Left colon (tissue), 2 donors: ENCODE data around the gene RIC8B. TPM values are rescaled to one million over a fixed set of nuclear protein-coding genes. Genes with fewer than 3 reads are reported as not detected.

Experiments
- ATAC-seq: fragments of 200-7000 bp; cut with Tn5 transposase; one replicate; pipeline ENCODE4 v1.9.1; 2020; ENCODE audit warnings: mild to moderate bottlenecking, moderate library complexity
- DNase-seq, 2 donors: peaks; one replicate each; pipeline ENCODE4 v3.0.0-alpha.2; 2020
- intact Hi-C, 2 donors: fragments of 100-400 bp; cut with DNase I in 1 of 2; cut with micrococcal nuclease in 1 of 2; formaldehyde crosslinking; loops; one replicate each; pipeline versions ENCODE4 v1.11.2 to v1.14.0; 2022; cut with DNase I, micrococcal nuclease
- total RNA-seq, 2 donors: library from RNA; stranded (reverse); fragmentation: NEBNext Ultra II Directional; extraction: Animal tissue kit (Norgen Biotek cat#: 25700); gene quantifications; one replicate each; pipeline ENCODE4 v1.2.1, GENCODE V29; 2021
- donor health status: DM: no; HTN: no; CAD: no.
- donor health status: DM: yes; HTN: yes; CAD: no.

Gene RIC8B
- total RNA-seq, 2 donors from 2014 or later: 12.7 to 15.6 TPM

DNA sequence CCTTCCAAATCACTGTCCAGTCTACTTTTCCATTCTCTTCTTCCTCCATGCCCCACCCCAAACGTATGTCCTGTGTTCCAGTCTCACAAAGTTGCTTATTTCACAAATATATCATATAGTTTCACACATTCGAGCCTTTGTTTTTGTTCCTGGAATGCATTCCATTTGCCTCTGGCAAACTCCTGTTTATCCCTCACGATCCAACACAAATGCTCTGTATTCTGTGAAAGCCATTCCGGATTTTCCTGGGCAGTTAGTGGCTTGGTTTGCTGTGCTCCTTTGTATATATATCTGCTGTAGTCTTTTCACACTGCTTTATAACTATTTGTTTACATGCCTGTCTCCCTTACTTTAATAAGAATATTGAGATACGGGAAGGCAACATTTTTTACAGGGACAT is 9.0 kb downstream of the RIC8B start:
- DNase-seq: no peak
- intact Hi-C loops: no loop called here
- no peak for ATAC-seq

DNA sequence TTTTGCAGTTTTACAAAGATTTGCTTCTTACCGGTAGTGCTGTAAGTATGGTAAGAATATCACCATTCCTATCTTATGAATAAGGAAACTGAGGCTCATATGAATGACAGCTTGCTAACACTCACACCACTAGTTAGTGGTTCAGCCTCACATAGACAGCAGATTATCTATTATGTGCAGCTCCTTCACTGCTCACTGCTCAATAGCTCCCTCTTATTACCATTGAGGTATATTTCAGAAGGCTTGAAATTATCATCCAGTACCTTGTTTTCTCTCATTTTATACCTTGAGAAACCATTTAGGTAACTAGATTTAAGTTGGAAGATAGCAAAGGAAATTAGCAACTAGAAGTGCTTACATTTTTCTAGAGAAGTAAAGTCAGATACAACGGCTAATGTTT is 15.5 kb downstream of the RIC8B start:
- ATAC-seq: peak; percentile 47
- intact Hi-C loops: no loop called here
- DNase-seq: no peak

DNA sequence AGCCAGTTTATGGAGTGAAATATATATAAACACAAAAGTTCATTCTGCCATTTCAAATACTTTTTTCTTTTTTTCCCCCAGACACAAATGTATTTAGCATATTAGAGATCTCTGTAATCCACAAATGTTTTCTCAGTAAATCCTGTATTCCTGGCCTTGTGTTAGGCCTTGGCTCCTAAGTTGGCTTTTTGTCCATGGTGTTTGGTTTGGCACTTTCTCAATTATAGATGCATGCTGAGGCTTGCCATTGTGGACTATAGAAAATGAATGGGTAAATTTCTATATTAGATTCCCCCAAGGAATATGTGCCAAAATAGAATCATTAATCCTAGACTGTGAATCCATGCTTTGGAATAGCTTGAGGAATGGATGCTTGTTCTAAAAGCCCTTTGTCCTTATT is 17.0 kb downstream of the RIC8B start:
- intact Hi-C loops: no loop called here
- DNase-seq (no peak), ATAC-seq (no peak)

DNA sequence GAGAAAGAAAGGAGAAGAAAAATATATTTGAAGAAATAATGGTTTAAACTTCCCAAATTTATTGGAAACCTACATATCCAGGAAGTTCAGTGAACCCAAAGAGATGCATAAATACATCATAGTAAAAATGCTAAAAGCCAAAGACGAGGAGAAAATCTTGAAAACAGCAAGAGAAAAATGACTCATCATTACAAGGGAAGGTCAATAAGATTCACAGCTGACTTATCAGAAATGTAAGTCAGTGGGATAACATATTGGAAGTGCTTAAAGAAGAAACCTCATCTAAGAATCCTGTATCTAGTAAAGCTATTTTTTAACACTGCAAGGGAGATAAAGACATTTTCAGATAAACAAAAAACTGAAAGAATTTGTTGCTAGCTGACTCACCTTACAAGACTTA is 19.9 kb downstream of the RIC8B start:
- no peak for DNase-seq
- ATAC-seq: no peak
- intact Hi-C loops: no loop called here

DNA sequence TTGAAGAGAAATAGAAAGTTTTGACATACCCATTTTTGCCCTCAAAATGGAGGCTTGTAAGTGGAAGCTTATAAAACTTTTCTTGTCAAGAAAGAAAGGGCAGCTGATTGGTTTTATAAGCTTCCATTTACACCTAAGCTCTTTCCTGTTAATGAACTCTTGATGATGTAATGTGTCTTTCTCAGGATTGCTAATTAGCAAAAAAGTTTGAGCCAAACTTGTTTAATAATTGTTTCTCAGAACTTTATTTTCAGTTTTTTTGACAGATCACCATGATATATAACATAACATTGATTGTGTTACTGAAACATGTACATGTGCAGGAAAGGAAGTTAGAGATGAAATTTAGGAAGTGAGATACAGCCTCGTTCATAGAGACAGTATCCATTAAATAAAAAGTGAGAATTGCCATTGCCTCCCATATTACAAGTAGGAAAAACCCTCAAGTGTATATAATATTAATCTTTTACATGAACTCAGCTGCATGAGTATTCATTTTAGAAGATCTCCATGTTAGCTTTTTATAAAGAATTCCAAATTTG is 26.8 kb downstream of the RIC8B start:
- intact Hi-C loops: no loop called here
- ATAC-seq (no peak), DNase-seq (no peak)

DNA sequence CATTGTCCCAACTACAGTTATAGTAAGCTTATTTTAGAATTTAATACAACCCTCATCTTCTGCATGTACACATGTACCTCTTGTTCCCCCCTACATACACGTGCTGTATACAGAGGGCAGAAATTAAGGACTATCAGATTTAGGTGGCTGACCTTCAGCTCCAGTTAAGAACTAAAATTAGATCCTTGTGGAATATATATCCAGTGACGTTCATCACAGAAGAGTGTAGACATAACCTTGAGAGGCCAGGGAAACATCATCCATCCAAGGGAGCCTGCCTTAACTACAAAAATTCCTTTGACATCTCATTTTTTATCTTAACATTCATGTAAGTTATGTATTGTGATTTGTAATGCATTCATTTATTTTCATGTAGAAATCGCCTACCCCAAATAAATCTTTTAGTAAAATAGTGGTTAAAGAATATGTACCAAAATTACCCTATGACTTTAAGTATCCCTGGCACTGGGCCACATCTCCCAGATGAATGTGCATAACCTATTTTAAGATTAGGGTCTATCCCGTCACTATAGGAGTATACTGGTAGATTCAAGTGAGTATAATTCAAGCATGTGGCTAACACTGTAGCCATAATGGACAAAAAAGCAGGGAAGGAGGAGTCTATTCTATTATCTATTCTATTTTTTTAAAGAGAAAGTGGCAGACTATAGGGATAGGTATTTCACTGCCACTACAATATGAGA is 27.5 kb downstream of the RIC8B start:
- ATAC-seq: no peak
- intact Hi-C loops: no loop called here

DNA sequence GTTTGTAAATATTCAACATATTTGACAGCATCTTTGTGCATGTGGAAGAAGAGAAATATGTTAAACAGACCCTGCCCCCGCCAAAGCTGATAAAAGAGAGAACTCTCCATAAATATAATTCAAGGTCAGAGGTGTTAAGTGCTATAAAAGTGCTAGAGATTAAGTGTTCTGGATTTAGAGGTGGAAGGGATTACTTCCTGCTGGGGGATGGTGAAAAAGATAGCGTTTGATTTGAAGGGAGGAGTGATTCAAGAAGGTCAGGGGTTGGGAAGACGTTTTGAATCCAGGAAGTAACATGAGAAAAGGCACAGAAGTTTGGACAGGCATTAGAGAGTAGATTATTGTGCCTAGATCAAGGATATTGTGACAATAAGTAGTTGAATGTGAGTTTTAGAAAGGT is 30.2 kb downstream of the RIC8B start:
- intact Hi-C loops: no loop called here
- DNase-seq (no peak), ATAC-seq (peak; percentile 91)

More for the DNA sequence above, 27.5 kb downstream of the RIC8B start:
- no peak for DNase-seq

DNA sequence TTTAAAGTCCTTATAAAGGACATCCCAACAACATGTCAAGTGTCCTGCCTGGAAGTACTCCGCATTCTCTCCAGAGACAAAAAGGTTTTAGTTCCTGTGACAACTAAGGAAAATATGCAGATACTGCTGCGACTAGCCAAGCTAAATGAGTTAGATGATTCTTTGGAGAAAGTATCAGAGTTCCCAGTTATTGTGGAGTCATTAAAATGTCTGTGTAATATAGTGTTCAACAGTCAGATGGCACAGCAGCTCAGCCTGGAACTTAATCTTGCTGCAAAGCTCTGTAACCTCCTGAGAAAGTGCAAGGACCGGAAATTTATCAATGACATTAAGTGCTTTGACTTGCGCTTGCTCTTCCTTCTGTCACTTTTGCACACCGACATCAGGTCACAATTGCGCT is 40.2 kb downstream of the RIC8B start:
- intact Hi-C loops: no loop called here
- DNase-seq (no peak), ATAC-seq (no peak)

DNA sequence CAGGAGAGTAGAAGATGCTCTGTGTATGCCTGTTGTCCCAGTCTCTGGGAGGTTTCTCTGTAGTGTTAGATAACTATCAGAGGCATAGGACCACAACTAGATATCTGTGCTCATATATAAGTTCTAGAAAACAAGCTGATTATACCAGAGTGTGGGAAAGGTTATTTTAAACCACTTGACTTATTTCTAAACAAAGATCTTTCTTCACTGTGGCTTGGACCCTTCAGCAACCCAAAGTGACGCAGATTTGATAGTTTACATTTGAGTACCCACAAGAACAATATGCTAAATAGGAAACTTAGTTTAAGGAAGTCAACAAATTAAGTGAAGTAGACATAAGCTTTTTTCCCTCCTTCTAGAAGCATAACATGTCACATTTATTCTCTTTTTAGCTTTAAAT is 41.3 kb downstream of the RIC8B start:
- no peak for ATAC-seq
- no peak for DNase-seq

DNA sequence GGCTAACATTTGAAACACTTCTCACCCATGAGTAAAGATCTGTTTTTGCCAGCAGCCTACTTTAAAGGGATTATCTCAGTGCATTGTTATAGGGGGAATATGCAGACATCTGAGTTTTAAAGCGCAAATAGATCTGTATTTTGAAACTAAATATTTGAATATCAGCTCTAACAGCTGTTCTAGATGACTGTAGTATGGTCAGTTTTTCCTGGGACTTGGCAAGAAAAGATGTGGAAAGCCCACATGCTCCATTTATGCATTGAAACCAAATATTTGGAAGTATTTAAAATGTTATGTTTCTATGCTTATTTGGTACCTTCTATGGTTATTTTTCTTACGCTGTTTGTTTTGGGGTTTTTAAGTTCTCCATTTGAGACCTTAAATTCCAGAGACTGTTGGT is 41.7 kb downstream of the RIC8B start:
- ATAC-seq: no peak
- DNase-seq: no peak
- intact Hi-C loops: no loop called here

More for the DNA sequence above, 41.3 kb downstream of the RIC8B start:
- intact Hi-C loops: no loop called here

DNA sequence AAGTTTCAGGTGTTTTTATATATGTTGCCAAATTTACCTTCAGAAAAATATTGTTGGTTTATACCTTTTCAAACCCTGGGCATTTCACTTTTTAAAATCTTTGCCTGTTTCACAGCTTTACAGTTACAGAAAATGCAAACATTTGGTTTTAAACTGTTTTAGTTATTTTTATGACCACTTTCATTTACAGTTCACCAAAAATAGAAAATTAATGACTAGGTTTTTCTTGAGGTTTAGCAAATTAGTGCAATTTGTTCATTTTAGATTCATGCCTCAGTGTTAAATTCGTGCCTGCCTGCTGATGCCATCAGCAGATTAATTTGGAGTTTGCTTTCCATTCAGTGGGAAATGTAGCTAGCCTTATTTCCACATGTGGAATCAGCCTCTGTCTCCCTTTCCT is 45.5 kb downstream of the RIC8B start:
- ATAC-seq (no peak), DNase-seq (no peak)
- intact Hi-C loops: no loop called here

DNA sequence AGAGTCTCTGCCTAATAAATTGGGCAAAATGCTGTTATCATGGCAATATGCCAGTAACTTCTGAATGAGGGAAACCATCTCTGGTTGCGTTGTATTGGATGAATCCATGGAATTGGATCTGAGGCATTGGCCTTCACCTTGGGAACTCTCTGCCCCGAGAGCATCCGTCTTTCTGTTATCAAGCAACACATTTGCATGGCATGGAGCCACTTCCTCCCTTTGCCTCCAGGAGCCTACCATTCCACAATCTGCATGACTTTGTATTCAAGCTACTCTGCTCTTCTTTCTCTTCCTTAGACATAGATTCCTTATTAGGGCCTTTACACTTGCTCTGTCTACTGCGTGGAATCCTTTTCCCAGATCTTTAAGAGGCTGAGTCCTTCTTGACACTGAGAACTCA is 57.2 kb downstream of the RIC8B start:
- ATAC-seq: no peak
- DNase-seq: no peak
- intact Hi-C loops: no loop called here

DNA sequence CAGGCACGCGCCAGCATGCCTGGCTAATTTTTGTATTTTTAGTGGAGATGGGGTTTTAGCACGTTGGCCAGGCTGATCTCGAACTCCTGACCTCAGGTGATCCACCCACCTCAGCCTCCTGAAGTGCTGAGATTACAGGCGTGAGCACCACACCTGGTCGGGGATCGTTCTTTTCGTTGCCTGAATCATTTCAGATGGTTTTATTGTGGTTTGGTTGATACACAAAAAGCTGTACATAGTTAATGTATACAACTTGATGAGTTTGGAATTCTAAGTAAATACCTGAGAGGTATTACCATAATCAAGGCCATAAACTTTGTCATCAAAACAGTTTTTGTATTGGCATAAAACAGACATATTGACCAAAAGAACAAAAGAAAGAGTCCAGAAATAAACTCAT is 63.3 kb downstream of the RIC8B start:
- peak; percentile 71 for ATAC-seq
- no peak for DNase-seq
- intact Hi-C loops: no loop called here

DNA sequence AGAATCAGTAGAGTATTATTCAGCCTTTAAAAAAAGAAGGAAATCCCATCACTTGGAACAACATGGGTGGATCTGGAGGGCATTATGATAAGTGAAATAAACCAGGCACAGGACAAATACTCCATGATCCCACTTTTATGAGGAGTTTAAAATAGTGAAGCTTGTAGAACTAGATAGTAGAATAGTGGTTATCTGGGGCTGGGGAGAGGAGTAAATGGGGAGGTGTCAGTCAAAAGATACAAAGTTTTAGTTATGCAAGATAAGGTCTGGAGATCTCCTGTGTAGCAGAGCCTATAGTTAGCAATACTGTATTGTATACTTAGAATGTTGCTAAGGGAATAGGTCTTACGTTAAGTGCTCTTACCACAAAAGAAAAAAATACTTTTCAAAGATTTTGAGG is 64.9 kb downstream of the RIC8B start:
- ATAC-seq (no peak), DNase-seq (no peak)
- intact Hi-C loops: no loop called here

DNA sequence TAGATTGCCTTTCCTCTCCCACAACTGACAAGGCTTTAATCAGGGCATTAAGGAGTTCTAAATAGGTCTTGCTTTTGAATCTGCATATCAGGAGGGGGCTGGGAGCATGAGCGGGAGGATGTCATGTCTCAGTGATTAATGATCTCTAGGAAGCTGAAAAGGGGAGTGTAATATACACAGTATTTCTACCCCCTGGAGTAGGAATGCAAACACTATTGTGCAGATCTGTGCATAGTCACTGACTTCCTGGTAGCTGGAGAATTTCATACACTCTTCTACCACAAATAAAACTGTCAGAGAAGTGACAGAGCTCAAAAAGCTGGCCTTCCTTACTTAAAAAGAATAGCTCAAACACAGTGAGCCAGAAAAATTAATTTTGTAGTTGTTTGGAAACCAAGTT is 65.8 kb downstream of the RIC8B start:
- ATAC-seq (peak; percentile 72), DNase-seq (no peak)
- intact Hi-C loops: loop anchor here in 1 of 2 donors (10.0 kb wide), 1 partner anchor 455 kb away; no protein-coding TSS in a partner anchor

DNA sequence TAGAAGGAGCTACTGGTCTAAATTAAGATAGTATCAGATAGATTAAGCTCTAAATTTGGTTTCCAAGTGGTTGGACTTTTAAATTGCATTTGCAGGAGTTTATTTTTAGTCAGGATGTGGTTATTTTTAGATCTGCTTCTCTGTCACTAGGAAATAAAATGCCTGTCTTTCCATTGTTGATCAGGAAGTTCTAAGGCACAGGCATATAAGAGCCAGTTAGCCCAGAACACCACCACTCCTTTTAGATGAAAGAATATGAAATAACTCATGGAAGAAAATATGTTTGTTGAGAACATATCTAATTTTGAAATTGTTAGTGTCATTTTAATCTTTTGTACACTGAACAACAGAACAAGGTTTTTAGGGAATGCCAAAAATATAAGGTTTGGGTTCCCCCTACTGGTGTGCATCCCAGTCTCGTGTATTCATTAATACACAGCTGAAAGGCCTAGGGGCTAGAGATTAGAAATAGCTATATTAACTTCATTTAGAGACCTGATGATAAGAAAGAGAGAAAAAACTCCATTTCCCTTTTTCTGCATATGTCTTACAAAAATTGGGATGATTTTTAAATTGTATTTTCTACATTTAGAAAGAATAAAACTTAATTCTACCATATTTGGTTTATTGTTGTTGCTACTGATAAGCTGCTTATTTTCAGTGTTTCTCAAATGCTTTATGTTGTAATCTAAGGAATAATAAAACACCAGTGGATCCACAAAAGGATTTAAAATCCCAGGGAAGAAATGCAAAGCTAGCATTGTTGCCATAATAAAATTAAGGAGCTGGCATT is 67.2 kb downstream of the RIC8B start:
- peak; percentile 73 for ATAC-seq
- intact Hi-C loops: loop anchor here in 1 of 2 donors (10.0 kb wide), 1 partner anchor 457 kb away; no protein-coding TSS in a partner anchor

DNA sequence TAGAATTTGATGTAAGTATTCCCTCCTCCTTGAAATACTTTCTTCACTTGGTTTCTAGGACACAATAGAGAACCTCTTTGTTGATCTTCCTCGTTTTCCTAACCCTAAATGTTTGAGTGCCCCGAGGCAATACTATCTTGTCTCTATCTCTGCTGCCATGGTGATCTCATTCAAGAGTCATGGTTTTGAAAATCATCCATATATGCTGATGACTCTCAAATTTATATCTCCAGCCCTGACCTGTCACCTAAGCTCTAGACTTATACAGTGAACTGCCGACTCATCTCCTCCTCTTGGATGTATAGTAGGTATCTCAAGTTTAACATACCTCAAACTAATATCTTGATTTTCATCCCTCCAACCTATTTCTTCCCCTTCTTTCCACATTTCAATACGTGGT is 71.4 kb downstream of the RIC8B start:
- intact Hi-C loops: loop anchor here in 1 of 2 donors (10.0 kb wide), 1 partner anchor 461 kb away; no protein-coding TSS in a partner anchor
- DNase-seq: no peak
- ATAC-seq: no peak

More for the DNA sequence above, 67.2 kb downstream of the RIC8B start:
- DNase-seq: peak in 1 of 2 donors; percentile 41

DNA sequence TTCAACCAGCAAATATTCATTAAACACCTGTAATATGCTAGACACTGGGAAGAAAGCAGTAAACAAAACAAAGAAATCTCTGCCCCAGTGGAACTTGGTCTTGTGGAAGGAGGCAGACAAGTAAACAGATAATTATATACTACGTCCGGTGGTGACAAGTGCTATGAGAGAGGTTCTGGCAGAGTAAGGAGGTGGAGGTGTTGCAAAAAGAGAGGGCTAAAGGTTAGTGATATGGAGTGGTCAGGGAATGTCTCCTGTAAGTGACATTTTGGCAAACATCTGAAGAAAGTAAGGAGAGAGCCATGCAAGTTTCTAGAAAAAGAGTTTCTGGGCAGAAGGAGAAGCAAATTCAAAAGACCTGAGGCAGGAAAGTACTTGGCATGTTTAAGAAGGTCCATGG is 73.4 kb downstream of the RIC8B start:
- no peak for DNase-seq
- no peak for ATAC-seq
- intact Hi-C loops: loop anchor here in 1 of 2 donors (10.0 kb wide), 1 partner anchor 463 kb away; no protein-coding TSS in a partner anchor

DNA sequence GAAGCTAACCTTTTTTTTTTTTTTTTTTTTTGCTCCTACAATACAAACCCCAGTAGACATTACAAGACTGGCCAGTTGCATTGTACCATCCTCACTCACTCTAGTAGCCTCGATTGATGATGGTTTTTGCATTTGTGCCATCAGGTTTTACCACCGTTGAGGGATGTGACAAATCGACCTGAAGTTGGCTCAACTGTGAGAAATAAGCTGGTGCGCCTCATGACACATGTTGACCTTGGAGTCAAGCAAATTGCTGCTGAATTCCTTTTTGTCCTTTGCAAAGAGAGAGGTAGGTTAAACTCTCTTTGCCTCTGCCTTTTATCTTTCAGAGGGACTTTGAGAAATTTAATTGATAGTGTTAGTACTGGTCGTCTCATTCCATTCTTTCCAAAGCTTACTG is 76.8 kb downstream of the RIC8B start:
- DNase-seq (no peak), ATAC-seq (no peak)
- intact Hi-C loops: no loop called here

DNA sequence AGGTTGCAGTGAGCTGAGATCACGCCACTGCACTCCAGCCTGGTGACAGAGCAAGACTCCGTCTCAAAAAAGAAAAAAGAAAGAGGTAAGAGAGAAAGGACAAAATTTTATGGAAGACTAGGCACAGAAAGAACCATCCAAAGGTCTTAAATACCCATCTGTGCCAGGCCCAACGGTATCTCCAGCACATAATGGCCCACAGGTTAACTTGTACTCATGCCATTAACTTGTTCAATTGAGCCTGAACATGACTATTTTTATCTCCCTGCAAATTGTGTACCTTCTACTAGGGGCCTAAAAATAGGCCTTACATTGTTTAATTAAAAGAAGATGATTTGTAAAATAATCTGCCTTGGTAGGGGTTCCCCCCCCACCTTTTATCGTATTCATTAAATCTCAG is 80.2 kb downstream of the RIC8B start:
- DNase-seq: no peak
- intact Hi-C loops: no loop called here
- ATAC-seq: no peak
